ENCODE results near the gene TNNI2. TPM values are rescaled to one million over a fixed set of nuclear protein-coding genes. Genes with fewer than 3 reads are reported as not detected.

Gene TNNI2
- total and polyA plus RNA-seq, 4 donors: 0.22 to 0.28 TPM; not detected in 2

DNA sequence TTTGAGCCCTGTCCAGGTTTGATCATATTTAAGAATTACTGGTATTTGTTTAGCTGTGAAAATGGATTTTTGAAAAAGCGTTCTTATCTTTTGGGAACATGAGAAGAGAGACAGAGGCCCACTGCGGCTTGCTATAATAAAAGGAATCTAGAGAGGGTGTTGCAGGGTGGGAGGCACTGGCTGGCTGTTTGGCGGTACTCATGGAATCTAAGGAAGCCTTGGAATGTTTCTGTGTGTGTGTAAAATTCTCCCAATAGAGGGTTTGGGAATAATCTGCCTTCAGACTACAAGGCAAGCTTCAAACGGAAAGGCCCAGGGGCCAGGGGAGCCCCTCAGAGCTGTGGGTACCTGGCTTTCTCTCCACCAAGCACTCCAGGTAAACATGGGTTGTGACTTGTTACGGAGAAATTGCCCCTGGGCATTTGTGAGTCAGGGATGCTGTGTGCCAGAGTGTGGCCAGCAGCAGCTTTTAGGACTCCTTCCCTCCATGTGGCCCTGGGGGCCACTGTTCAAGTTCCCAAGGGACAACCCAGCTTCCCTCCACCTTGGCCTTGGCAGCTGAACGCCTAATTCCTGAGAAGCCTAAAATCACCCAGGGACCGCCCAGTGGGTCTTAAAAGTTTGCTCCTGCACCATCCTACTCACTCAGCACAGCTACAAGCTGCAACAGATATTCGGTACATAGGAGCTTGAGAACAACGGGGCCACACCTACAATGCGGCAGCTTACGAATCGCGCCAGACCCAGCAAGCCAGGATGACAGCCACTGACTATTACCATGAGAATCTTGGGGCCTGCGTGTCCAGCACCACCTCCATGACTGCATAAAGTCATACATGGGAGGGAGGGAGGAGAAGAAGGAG is 18.1 kb upstream of the TNNI2 start:
- Histone ChIP-seq H3K4me1 (ENCODE audit: control insufficient read depth in 4 of 4, insufficient read depth in 4 of 4, low read length in 3 of 4) (peaks cover 0 to 10% (median under 1%) of the 10 kb centered on the region in 4 donors), H3K4me3 (ENCODE audit: low read depth in 1 of 3, low read length in 3 of 3) (no peak overlapping the region), H3K9me3 (ENCODE audit: control insufficient read depth in 4 of 4, low read length in 3 of 4) (peaks cover 5 to 9% (median 6%) of the 10 kb centered on the region in 4 donors), H3K36me3 (ENCODE audit: control insufficient read depth in 4 of 4, insufficient read depth in 3 of 4, low read depth in 1 of 4, low read length in 3 of 4) (no peaks in the 10 kb centered on the region), H3K27ac (ENCODE audit: low read depth in 1 of 2, low read length in 2 of 2) (no peak overlapping the region), H3K27me3 (ENCODE audit: control insufficient read depth in 4 of 4, insufficient read depth in 4 of 4, low read length in 3 of 4) (no peaks in the 10 kb centered on the region), H3K9ac (ENCODE audit: low read depth in 1 of 2, low read length in 2 of 2) (no peak overlapping the region)
- 89% methylated on average over 14 of the region's 14 CpGs for WGBS
- no peak for TF ChIP-seq SP1 (IDR thresholded peaks at IDR 0.05)
- DNase-seq (ENCODE audit: low spot score): no peak

DNA sequence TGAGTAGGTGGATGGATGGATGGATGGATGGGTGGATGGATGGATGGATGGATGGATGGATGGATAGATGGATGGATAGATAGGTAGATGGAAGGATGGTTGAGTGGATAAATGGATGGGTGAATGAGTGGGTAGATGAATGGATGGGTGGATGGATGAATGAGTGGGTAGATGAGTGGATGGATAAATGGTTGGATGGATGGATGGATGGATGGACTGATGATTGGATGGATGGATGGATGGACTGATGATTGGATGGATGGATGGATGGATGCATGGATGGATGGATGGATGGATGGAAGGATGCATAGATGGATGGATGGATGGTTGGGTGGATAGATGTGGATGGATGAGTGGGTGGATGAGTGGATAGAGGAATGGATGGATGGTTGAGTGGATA is 17.2 kb upstream of the TNNI2 start:
- H3K9me3 ChIP-seq (ENCODE audit: control insufficient read depth in 4 of 4, low read length in 3 of 4): peaks cover 5 to 9% (median 6%) of the 10 kb centered on the region in 4 donors
- no peak overlapping the region for H3K4me3 ChIP-seq (ENCODE audit: low read depth in 1 of 3, low read length in 3 of 3)
- no peak for DNase-seq (ENCODE audit: low spot score)
- no peak overlapping the region for H3K27ac ChIP-seq (ENCODE audit: low read depth in 1 of 2, low read length in 2 of 2)
- no peak overlapping the region for H3K9ac ChIP-seq (ENCODE audit: low read depth in 1 of 2, low read length in 2 of 2)
- no peaks in the 10 kb centered on the region for H3K36me3 ChIP-seq (ENCODE audit: control insufficient read depth in 4 of 4, insufficient read depth in 3 of 4, low read depth in 1 of 4, low read length in 3 of 4)
- no peak for TF ChIP-seq SP1 (IDR thresholded peaks at IDR 0.05)
- no peak for TF ChIP-seq FOXA2 (IDR thresholded peaks at IDR 0.05)
- TF ChIP-seq TAF1 (conservative IDR thresholded peaks at IDR 0.05): no peak
- TF ChIP-seq GABPA (IDR thresholded peaks at IDR 0.05 in 1 of 2, conservative IDR thresholded peaks at IDR 0.05 in 1 of 2): no peak
- no peak for TF ChIP-seq CTCF (IDR thresholded peaks at IDR 0.05; ENCODE audit: low read depth, low read length, missing input control)
- TF ChIP-seq RAD21 (IDR thresholded peaks at IDR 0.05): no peak
- TF ChIP-seq, protein P1, sequence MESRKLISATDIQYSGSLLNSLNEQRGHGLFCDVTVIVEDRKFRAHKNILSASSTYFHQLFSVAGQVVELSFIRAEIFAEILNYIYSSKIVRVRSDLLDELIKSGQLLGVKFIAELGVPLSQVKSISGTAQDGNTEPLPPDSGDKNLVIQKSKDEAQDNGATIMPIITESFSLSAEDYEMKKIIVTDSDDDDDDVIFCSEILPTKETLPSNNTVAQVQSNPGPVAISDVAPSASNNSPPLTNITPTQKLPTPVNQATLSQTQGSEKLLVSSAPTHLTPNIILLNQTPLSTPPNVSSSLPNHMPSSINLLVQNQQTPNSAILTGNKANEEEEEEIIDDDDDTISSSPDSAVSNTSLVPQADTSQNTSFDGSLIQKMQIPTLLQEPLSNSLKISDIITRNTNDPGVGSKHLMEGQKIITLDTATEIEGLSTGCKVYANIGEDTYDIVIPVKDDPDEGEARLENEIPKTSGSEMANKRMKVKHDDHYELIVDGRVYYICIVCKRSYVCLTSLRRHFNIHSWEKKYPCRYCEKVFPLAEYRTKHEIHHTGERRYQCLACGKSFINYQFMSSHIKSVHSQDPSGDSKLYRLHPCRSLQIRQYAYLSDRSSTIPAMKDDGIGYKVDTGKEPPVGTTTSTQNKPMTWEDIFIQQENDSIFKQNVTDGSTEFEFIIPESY (IDR thresholded peaks at IDR 0.05): no peak
- H3K4me1 ChIP-seq (ENCODE audit: control insufficient read depth in 4 of 4, insufficient read depth in 4 of 4, low read length in 3 of 4): peaks cover 0 to 10% (median under 1%) of the 10 kb centered on the region in 4 donors
- H3K27me3 ChIP-seq (ENCODE audit: control insufficient read depth in 4 of 4, insufficient read depth in 4 of 4, low read length in 3 of 4): no peaks in the 10 kb centered on the region

DNA sequence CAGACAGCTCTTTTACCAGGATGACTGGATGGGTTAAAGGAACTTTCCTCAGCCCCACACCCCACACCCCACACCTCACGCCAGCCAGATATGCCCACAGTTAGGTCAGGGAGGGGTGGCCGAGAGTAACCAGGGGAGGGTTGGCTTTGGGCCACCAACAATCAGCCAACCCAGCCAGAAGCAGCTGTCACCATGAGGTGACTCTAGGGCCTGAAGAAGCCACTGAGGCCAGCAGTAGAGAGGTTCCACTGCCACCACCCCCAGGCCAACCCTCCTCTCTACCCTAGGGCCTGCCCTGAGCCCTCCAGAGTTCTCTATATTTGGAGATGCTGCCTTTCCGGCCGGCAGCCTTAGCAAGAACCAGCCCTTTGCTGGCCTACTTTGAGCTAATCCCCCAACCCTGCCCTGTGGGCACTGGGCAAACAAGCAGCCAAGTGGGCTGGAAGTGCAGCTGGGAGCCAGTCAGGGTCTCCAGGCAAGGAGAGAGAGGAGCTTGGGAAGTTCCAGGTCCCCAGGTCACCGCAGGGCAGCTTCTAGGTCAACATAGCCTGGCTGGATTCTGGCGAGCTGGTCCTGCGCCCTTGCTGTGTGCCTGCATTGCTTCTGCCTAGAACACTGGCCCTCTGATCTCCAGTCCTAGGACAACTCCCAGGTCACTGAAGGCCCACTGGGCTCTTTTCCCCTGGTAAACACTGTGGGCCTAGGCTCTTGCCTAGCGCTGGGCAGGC is 16.0 kb upstream of the TNNI2 start:
- peaks cover 5 to 9% (median 6%) of the 10 kb centered on the region in 4 donors for H3K9me3 ChIP-seq (ENCODE audit: control insufficient read depth in 4 of 4, low read length in 3 of 4)
- no peak overlapping the region for H3K27ac ChIP-seq (ENCODE audit: low read depth in 1 of 2, low read length in 2 of 2)
- H3K27me3 ChIP-seq (ENCODE audit: control insufficient read depth in 4 of 4, insufficient read depth in 4 of 4, low read length in 3 of 4): no peaks in the 10 kb centered on the region
- TF ChIP-seq SP1 (IDR thresholded peaks at IDR 0.05): no peak
- TF ChIP-seq, protein P2, sequence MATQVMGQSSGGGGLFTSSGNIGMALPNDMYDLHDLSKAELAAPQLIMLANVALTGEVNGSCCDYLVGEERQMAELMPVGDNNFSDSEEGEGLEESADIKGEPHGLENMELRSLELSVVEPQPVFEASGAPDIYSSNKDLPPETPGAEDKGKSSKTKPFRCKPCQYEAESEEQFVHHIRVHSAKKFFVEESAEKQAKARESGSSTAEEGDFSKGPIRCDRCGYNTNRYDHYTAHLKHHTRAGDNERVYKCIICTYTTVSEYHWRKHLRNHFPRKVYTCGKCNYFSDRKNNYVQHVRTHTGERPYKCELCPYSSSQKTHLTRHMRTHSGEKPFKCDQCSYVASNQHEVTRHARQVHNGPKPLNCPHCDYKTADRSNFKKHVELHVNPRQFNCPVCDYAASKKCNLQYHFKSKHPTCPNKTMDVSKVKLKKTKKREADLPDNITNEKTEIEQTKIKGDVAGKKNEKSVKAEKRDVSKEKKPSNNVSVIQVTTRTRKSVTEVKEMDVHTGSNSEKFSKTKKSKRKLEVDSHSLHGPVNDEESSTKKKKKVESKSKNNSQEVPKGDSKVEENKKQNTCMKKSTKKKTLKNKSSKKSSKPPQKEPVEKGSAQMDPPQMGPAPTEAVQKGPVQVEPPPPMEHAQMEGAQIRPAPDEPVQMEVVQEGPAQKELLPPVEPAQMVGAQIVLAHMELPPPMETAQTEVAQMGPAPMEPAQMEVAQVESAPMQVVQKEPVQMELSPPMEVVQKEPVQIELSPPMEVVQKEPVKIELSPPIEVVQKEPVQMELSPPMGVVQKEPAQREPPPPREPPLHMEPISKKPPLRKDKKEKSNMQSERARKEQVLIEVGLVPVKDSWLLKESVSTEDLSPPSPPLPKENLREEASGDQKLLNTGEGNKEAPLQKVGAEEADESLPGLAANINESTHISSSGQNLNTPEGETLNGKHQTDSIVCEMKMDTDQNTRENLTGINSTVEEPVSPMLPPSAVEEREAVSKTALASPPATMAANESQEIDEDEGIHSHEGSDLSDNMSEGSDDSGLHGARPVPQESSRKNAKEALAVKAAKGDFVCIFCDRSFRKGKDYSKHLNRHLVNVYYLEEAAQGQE (IDR thresholded peaks at IDR 0.05): no peak
- TF ChIP-seq, protein P1 (IDR thresholded peaks at IDR 0.05): no peak
- TF ChIP-seq FOXA2 (IDR thresholded peaks at IDR 0.05): no peak
- no peak for TF ChIP-seq RAD21 (IDR thresholded peaks at IDR 0.05)
- no peak for TF ChIP-seq RXRA (IDR thresholded peaks at IDR 0.05)
- no peak for TF ChIP-seq HNF4G (IDR thresholded peaks at IDR 0.05)
- no peak for TF ChIP-seq EGR1 (IDR thresholded peaks at IDR 0.05; ENCODE audit: low read depth in 2 of 2)
- TF ChIP-seq HNF4A (conservative IDR thresholded peaks at IDR 0.05): no peak
- TF ChIP-seq MAX (IDR thresholded peaks at IDR 0.05): no peak
- TF ChIP-seq TAF1 (conservative IDR thresholded peaks at IDR 0.05): no peak

More for the DNA sequence above, 16.0 kb upstream of the TNNI2 start:
- no peak for DNase-seq (ENCODE audit: low spot score)
- H3K36me3 ChIP-seq (ENCODE audit: control insufficient read depth in 4 of 4, insufficient read depth in 3 of 4, low read depth in 1 of 4, low read length in 3 of 4): no peaks in the 10 kb centered on the region
- 93% methylated on average over 8 of the region's 8 CpGs for WGBS
- peaks cover 0 to 22% (median 7%) of the 10 kb centered on the region in 4 donors for H3K4me1 ChIP-seq (ENCODE audit: control insufficient read depth in 4 of 4, insufficient read depth in 4 of 4, low read length in 3 of 4)
- H3K4me3 ChIP-seq (ENCODE audit: low read depth in 1 of 3, low read length in 3 of 3): no peak overlapping the region
- no peak overlapping the region for H3K9ac ChIP-seq (ENCODE audit: low read depth in 1 of 2, low read length in 2 of 2)
